DMS 273 (cell line): ENCODE measurements around the gene KIF6.

Experiments
- DNase-seq: peaks from one replicate; lab custom pipeline; 2025; ENCODE audit not compliant: unreplicated experiment; lab: John Stamatoyannopoulos, UW

The KIF6 gene

DNA sequence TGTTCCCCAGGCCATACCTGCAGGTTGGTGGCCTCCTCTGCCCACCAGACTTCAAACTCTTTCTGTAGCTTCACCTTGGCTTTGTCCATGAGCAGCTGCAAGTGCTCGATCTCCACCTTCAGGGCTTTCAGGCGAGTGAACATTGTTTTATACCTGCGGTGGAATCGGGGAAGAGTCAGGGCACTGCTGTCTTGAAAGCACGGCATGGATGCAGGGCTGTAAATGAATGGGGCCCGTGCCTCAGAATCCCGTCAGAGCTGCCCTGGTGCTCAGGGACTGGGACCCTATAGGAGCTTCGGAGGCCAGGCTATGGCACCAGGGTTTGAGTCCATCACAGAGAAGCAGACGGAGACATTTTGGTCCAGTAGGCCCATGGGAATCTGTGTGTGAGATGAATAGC, 364.8 kb downstream of the KIF6 start:
- DNase-seq, result no peak

DNA sequence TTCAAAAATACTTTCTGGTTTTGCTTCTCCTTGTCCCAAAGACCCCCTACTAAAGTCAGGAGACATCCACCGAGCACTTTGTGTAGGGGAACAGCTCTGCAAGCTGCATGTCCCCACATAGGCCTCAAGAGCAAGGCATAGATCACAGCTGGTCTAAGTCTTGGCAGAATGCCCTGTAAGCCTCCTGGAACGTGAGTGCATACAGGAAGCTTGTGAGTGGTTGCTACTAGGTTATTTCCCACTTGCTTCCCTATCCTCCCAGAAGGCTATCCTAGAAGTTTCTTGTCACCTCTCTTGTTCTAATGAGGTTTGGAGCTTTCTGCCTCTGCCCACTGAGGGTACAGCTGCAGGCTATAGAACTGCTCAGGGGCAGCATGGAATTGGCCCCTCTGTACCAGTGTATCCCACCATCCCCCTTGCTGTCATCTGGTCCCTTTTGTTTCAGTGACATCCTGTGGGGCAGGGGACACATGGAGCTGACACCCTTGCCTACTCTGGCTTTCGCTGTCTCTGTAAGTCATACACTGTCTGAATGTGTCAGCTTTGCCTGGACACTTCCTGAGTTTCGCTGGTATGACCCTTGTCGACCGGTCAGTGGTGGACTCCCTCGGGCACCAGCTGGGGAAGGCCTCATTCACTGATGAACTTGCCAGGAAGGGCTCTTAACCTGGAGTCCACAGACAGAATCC, 367.1 kb downstream of the KIF6 start:
- DNase-seq, result peak; percentile 85

DNA sequence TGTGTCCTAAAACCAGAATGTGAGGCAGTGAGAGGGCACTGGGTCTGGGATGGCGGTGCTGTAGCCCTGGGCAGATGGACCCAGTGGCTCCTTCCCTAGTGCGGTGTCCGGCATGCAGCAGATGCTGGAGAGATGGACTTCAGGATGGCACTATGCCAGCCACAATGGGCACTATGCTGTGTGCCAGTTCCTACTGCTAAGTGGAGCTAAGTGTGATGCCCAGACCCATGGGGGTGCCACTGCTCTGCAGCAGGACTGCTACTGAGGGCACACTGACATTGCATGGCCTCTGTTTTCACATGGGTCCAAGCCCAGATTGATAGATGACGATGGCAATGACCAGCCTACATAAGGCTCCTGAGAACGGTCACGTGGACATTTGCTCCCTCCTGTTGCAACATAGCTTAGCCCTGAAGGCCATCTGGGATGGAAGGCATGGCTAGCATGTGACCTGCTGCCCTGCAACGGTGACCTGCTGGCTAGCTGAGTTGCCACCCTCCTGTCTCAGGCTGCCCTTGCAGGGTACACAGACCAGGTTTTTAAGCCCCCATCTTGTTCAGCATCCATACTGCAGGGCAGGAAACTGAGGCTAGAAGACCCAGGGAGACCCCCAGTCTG, 371.4 kb downstream of the KIF6 start:
- no peak for DNase-seq

DNA sequence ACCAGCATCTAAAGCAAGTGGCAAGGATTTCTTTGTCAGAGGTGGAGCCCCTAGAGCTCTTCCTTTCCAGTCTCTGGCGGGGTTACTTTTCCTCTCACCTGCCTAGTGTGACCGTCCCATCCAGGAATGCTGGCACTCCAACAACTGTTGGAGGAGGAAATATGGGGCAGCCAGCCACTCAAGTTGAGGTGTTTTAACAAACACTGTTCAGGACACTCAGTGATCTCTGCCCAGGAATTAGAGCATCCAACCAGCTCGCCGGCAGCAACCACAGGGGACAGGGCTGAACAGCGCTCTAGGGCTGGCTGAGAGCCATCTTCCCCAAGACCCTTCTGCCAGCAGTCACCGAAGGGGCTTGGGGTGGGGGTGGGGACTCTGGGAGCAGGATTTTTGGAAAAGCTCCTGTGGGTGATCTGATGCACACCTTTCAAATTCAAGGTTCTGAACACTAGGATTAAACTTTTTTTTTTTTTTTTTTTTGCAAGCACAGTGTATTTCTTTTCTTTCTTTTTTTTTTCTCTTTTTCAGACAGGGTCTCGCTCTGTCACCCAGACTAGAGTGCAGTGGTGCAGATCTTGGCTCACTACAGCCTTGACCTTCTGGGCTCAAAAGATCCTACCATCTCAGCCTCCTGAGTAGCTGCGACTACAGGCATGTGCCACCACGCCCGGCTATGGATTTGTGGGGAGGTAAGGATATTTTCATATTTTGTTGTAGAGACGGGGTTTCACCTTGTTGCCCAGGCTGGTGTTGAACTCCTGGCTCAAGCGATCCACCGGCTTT, 374.3 kb downstream of the KIF6 start:
- DNase-seq, result no peak

DNA sequence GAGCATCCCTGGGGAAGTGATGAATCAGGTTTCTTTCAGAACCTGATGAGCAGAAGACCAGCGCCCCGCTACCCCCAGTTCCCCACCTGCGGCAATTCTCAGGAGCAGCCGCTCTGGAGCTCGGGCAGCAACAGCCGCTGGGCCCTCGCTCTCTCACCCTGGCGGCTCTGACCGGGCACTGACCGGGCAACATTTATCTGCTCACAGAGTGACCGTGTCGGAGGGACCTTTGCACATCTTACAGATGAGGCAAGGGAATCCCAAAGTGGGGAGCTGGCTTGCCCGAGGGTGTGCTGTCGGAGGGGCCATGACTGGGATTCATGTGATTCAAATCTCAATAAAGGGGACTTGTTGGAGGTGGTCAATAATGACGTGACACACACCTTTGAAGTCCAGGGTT, 376.5 kb downstream of the KIF6 start:
- no peak for DNase-seq

DNA sequence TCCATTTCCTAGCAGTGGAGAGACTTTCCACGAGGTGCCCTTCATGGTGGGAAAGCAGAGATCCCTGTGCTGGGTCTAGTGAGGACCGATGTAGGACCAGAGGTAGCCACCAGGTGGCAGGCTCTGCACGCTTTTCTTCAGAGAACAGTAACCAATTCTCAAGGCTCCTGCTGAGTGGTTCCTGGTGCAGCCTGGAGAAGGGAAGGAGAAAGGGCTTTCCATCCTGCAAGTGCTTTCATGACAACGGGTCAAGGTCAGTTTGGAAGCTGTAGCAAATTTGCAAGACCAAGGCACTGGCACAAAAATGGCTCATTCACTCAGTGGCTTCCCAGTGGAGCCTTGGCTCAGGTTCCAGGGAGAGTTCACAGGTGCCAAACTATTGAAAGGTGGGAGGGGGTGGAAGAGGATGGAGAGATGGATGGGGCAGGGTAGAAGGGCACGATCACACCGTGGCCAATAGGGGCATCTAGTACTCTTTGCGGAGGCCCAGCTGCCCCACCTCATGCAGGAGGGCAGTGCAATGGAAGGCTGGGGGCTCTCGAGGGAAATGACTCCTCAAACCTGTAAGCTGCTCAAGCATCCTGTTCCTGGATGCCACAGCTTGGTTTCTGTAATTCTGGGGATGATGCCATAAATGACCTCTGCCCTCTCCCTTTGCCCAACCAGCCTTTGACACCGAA, 377.2 kb downstream of the KIF6 start:
- peak; percentile 81 for DNase-seq

DNA sequence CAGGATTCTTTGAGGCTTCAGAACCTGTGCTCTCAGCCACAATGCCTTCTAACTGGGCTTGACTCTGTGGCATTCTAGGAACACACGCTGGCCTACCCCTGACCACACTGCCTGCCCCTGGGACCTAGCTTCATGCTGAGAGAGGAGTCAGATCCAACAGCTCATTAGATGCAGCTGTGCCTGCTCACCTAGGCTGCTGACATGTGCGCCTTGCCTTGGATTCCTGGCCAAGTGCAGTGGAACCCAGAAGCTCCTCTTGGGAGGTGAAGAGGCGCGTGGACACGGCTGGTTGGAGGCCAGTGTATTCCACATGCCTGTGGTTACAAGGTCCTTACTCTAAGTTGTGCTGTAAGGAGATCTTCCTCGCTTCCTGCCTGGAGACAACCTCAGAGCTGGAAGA, 378.0 kb downstream of the KIF6 start:
- no peak for DNase-seq

DNA sequence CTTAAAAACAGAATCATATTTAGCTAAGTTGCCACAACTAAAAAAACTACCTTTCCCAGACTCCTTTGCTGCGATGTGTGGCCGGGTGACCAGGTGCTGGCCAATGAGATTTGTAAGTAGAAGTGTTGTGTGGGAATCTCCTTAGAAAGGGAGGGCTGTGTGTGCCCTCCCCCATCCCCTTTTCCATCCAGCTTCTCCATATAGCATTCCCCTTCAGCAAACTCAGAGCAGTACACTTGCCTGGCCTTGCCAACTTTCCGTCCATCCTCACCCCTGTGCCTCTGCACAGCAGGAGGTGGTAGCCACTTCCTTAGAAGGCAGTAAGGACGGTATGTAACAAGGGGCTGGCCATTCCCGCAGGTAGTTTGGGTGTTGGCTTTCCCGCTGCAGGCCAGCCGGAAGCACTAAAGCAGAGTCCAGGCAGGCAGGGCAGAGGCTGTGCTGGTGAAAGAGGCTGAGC, 380.4 kb downstream of the KIF6 start:
- peak; percentile 22 for DNase-seq

DNA sequence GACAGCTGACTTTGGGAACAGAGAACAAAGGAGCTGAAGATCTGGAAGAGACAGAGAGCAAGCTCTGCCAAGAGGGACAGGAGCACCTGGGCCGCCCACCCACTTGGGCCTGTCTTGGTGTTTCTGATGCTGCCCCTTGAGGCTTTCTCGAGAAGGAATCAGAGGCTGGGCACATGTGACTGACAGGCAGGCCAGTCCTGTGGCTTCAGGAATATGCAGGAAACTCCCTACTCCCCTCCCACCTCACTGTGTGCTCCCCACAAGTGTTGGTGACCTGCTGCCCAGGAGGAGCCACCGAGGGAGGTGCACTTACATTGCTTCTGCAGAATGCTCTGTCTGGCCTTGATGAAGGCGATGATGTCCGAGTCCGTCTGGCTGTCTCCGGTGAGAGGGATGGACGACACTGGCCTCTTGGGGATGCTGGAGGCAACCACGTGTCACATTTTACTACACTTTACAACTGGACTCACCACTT, 381.8 kb downstream of the KIF6 start:
- no peak for DNase-seq

DNA sequence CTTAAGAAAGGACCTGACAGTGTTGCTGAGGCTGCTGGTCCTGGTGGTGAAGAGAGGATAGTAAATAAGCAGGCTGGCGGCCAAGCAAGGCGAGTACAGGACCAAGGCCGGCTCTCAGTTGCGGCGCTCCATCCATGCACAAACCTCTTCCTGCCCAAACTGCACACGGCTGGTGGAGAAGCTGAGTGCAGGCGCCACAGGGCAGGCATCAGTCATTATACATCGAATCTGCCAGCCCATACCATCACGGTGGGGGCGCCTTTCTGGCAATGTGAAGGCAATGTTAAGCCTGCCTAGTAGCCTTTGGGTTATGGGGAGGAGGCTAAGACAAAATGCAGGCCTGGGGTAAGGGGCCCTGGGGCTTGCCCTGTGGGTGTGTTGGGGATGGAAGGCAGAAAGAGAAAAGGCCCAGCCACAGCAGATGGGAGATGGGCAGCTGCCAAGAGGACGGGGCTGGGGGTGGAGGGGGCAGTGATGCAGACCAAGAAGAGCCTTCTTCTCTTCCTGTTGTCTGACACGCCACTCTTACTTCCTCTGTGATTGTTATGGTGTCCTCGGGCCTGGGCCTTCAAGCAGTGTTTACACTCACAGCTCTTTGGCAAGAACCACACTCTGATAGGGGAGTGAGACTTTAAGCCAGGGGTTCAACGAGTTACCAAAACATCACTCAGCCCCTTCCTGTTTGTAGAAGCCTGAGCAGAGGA, 382.4 kb downstream of the KIF6 start:
- DNase-seq, result no peak

DNA sequence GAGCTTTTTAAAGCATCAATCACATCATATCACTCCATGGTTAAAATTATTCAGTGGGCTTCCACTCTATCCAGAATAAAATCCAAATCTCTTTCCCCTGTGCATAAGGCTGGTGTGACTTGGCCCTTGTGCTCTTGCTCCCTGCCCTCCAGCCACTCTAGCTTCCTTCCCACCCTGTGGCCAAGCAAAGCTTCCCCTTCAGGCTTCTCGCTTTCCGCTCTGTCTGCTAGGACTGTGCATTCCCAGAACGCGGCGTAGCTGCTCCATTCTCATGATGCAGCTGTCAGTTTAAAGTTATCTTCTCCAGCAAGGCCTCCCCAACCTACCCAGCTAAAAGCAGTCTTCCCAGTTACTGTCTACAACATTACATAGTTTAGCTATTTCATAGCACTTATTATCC, 383.3 kb downstream of the KIF6 start:
- DNase-seq, result no peak

DNA sequence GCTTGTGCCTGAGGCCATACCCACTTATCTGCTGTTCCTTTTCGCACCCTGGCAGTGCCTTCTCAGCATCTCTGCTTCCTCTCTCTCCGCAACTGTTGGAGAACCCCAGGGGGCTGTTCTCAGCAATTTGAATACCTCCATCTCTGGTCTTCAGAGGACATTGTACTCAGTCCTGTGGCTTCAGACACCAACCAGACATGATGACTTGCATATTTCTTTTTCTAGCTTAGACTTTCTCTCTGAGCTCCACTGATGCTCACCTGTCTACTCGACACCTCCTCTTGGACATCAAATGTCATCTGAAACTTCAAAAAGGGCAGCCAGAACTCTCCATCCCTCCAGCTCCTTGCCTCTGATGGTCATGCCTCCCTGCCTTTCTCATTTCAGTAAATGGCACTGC, 383.9 kb downstream of the KIF6 start:
- no peak for DNase-seq

DNA sequence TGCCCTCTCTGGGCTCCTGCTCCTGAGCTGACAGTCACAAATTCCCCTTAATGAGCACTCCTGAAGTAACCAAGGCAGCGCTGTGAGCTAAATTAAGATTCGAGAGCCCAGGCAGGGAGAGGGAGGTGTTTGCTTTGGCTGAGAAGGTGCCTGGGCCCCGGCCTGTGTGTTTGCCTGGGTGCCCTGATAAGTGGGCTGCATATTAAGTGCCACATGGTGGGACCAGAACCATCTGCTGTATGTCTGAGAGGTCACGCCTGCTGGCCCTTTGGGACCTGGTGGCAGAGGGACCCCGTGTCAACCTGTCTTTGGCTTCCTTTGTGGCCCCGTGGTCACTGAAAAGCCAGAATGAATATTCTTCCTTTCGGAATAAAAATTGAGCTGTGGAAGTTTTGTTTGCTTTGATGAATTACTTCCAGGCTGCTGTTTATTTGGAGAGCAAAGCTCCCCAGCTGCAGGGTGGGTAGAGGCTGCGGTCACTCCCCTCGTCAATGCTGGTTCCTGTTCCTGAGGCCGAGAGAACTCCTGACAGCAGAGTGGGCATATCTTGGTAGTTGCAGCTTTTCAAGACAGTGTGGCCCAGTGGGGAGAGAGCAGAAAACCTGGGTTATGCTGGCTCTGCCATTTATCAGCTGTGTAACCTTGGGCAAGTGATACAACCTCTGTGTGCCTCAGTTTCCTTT, 385.2 kb downstream of the KIF6 start:
- DNase-seq, result peak; percentile 73

DNA sequence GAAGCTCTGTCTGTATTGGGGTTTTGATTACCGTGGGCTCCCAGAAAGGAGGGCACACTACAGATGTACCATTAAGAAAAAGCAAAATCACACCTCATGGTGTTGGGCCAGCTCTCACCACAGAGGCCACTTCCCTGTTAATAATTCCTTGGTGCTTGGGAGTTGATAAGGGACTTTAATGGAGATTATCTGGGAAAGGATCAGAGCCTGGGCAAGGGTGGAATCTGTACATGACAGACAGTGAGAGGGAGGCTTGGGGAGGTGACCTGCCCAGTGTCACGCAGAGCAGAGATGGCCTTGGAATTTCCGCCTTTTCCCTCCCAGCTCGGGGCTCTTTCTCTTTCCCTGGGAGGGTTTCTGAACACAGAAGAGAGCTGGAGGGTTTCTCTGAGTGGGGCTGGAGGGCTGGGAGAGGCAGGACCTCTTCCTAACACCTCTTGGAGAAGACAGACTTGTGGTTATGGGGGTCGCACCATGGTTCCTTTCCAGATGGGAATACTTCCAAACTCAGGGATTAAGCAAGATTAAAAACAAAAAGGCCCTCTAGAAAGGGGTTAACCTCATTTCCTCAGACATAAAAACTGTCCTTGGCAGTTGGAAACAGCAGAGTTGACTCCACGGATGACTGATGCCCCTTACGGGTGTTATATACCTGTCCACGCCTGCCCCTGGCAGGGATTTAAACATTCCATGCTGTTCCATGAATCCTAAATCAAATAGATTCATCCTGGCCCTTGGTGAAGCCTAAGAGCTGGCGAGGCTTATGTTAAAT, 385.9 kb downstream of the KIF6 start:
- DNase-seq, result no peak

DNA sequence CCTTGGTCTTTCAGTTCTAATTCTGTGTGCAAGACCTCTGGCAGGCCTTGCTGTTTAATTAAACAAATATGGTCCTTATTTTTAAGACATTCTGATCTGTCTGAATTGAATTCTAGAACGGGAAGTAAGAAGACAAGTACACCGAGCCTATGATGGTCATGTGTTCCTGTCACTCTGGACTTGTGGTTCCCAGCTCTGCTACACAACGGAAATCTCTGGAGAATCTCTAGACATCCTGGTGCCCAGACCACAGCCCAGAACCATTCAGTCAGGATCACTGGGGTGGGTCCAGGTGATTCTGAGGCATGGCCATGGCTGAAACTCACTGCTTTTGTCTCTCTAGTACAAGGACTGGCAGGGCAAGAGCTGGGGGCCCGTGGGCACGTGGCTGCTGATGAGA, 386.8 kb downstream of the KIF6 start:
- no peak for DNase-seq

DNA sequence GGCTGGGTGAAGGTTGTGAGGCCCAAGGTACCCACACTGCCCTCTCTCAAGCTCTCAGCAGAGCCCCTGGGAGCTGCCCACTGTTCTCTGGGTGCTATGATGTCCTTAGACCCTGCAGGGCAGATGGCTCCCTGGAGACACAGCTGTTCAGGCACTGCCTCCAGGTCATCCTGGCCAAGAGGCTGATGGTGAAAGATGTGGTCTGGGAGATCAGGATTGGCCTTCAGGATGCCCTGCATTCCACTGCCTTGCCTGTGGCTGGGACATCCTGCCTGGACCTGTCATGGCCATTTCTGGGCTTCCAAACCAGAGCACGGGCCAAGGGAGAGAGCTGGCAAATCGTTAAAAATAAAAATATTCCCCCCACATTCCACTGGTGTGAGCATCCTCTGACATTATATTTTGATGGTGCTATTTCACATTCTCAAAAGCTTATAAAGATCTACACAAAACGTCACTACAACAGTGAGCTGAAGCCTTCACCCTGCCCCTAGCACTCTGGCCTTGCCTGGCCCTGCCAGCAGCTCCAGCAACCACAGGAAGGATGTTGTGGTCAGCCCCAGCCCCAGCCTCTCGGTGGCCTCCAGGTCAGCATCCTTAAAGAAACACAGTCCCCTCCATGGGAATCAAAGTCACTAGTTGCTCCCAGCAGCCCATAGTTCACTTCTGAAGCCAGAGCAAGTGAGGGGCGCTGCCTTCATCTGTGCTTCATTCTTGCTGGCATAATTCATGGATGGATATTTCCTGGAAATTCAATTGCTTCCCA, 389.2 kb downstream of the KIF6 start:
- DNase-seq, result no peak

DNA sequence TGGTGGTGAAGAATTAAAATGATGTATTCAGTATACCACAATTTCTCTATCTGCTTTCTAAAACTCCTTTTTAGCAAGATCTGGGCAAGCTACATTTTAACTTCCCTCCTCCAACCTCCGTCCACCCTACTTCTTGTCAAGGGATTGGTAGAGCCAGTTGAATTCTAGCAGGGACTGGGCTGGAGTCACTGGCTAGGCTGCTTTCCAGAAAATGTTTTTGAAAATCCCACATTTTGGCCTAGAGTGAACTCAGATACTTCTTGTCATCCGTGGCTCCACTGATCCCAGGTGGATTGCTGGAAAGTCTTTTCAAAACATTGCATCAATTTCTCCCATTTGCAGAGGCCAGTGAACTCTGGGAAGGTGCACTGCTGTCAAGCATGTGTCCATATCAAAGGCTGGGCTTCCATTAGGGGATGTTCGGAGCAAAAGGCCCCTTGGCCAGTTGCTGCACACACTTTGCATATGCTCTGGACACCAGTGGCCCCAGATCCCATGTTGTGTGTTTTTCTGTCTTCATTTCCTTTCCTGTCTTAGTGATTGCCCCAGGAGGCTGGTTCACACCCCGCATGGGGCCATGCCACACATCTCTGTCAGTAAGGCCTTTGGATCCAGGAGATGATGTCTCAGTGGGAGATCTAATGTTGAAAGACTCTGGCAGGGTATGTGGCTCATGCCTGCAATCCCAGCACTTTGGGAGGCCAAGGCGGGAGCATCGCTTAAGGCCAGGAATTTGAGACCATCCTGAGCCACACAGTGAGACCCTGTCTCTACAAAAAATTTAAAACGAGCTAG, 391.4 kb downstream of the KIF6 start:
- no peak for DNase-seq

DNA sequence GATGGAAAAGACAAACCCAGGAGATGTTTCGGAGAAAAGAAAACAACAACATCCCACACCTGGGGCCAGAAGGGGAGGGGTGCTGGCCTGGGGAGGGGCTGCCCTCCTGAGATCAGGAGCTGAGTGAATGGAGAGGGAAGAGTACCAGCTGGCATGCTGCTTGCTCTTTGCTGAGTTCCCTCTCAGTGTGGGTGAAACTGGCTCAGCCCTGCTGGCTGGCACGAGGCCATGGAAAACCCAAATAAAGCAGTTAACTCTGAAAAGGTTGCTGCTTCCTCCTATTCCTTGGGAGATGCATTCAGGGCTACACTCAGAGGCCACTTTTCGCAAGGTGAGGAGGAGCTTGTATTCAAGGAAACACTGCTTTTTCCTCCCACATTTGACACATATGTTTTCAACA, 394.7 kb downstream of the KIF6 start:
- peak; percentile 68 for DNase-seq
